Astrocyte (in vitro differentiated cells and primary cell): ENCODE data around the gene PTGIR. TPM values are rescaled to one million over a fixed set of nuclear protein-coding genes. Genes with fewer than 3 reads are reported as not detected.
A peak's percentile ranks its signal among the peaks of the same experiment; 100 is the strongest.

Experiments
- DNase-seq: peaks from one replicate; pipeline ENCODE4 v3.0.0-alpha.2; 2010; ENCODE audit warnings: low read depth
- FAIRE-seq: peaks from 2 replicates; lab custom pipeline; 2011; peaks lifted over from hg19 to GRCh38; lab: Jason Lieb, UNC
- H2AFZ ChIP-seq: 2 replicates; pipeline ENCODE4 v1.6.0; 2012; ENCODE audit warnings: low read depth, low read length, inconsistent platforms
- H3K27ac ChIP-seq: 2 replicates; pipeline ENCODE4 v1.5.1; 2011; ENCODE audit warnings: low read depth, low read length, inconsistent platforms
- H3K27me3 ChIP-seq: 2 replicates; pipeline ENCODE4 v1.6.0; 2011; ENCODE audit warnings: low read length, inconsistent platforms; ENCODE audit not compliant: insufficient read depth
- H3K36me3 ChIP-seq: 2 replicates; pipeline ENCODE4 v1.5.1; 2011; ENCODE audit warnings: low read length, inconsistent platforms; ENCODE audit not compliant: insufficient read depth
- H3K4me1 ChIP-seq: 2 replicates; pipeline ENCODE4 v1.5.1; 2011; ENCODE audit warnings: low read length, inconsistent platforms; ENCODE audit not compliant: insufficient read depth
- H3K4me2 ChIP-seq: 2 replicates; pipeline ENCODE4 v1.6.0; 2012; ENCODE audit warnings: low read length, inconsistent platforms
- H3K4me3 ChIP-seq: 2 replicates; pipeline ENCODE4 v1.5.1; 2011; ENCODE audit warnings: low read depth, mild to moderate bottlenecking, low read length, inconsistent platforms; ENCODE audit not compliant: insufficient read depth
- H3K79me2 ChIP-seq: 2 replicates; pipeline ENCODE4 v1.6.0; 2012; ENCODE audit warnings: mild to moderate bottlenecking, low read length, inconsistent platforms; ENCODE audit not compliant: insufficient read depth
- H3K9ac ChIP-seq: 2 replicates; pipeline ENCODE4 v1.6.0; 2012; ENCODE audit warnings: mild to moderate bottlenecking, low read length, inconsistent platforms
- H3K9me3 ChIP-seq: 2 replicates; pipeline ENCODE4 v1.5.1; 2012; ENCODE audit warnings: low read depth, mild to moderate bottlenecking, low read length, inconsistent platforms; ENCODE audit not compliant: insufficient read depth
- H4K20me1 ChIP-seq: 2 replicates; pipeline ENCODE4 v1.6.0; 2012; ENCODE audit warnings: low read length, inconsistent platforms; ENCODE audit not compliant: insufficient read depth
- H3K27ac Mint-ChIP-seq: one replicate; pipeline ENCODE4 v1.8.0; 2021; ENCODE audit warnings: mild to moderate bottlenecking, mixed read lengths; ENCODE audit not compliant: unreplicated experiment
- H3K27me3 Mint-ChIP-seq: one replicate; pipeline ENCODE4 v1.8.0; 2021; ENCODE audit warnings: low read depth, mixed read lengths; ENCODE audit not compliant: unreplicated experiment
- H3K36me3 Mint-ChIP-seq: one replicate; pipeline ENCODE4 v1.8.0; 2021; ENCODE audit warnings: low read depth, mixed read lengths; ENCODE audit not compliant: unreplicated experiment
- H3K4me1 Mint-ChIP-seq: one replicate; pipeline ENCODE4 v1.8.0; 2021; ENCODE audit warnings: low read depth, mixed read lengths; ENCODE audit not compliant: unreplicated experiment
- H3K4me3 Mint-ChIP-seq: one replicate; pipeline ENCODE4 v1.8.0; 2021; ENCODE audit warnings: mild to moderate bottlenecking, moderate library complexity, mixed read lengths; ENCODE audit not compliant: unreplicated experiment
- H3K9me3 Mint-ChIP-seq: one replicate; pipeline ENCODE4 v1.8.0; 2021; ENCODE audit warnings: mild to moderate bottlenecking, mixed read lengths; ENCODE audit not compliant: unreplicated experiment
- CTCF ChIP-seq: IDR thresholded peaks from 2 replicates; pipeline ENCODE4 v1.5.1; 2011; ENCODE audit warnings: low read depth, mild to moderate bottlenecking, inconsistent platforms, low read length, moderate library complexity; ENCODE audit not compliant: insufficient read depth
- EZH2 ChIP-seq: IDR thresholded peaks from 2 replicates; pipeline ENCODE4 v1.6.1; 2012; ENCODE audit warnings: mild to moderate bottlenecking, low read length, inconsistent platforms; ENCODE audit not compliant: insufficient read depth
- total RNA-seq: library from RNA; stranded (reverse); gene quantifications from 2 replicates; pipeline ENCODE4 v1.2.1, GENCODE V29; 2021

PTGIR gene
- total RNA-seq, 1 donor from 2014 or later = 0.52 TPM

GRCh38 chr19:46613525-46613924, 11.4 kb downstream of the PTGIR start:
- Mint-ChIP-seq H3K9me3 (peaks cover 1% of the 10 kb centered on the region), H3K4me3 (peak overlapping the region; percentile 16), H3K27ac (no peak overlapping the region), H3K36me3 (peaks cover 17% of the 10 kb centered on the region), H3K4me1 (peaks cover 9% of the 10 kb centered on the region), H3K27me3 (peaks cover 4% of the 10 kb centered on the region)
- no peak overlapping the region for H2AFZ ChIP-seq
- peaks cover 8% of the 10 kb centered on the region for H3K4me1 ChIP-seq
- no peak overlapping the region for H3K27ac ChIP-seq
- no peaks in the 10 kb centered on the region for H3K27me3 ChIP-seq
- DNase-seq = no peak
- peaks cover 38% of the 10 kb centered on the region for H4K20me1 ChIP-seq
- peaks cover 9% of the 10 kb centered on the region for H3K36me3 ChIP-seq
- H3K9ac ChIP-seq = no peak overlapping the region
- FAIRE-seq = no peak
- no peaks in the 10 kb centered on the region for H3K79me2 ChIP-seq
- TF ChIP-seq CTCF (no peak), EZH2 (no peak)
- no peak overlapping the region for H3K4me3 ChIP-seq
- H3K9me3 ChIP-seq = no peaks in the 10 kb centered on the region
- no peak overlapping the region for H3K4me2 ChIP-seq

- no peak overlapping the region for H3K4me3 Mint-ChIP-seq
- Histone ChIP-seq H3K9ac (no peak overlapping the region), H3K4me1 (peaks cover 4% of the 10 kb centered on the region), H3K27ac (no peak overlapping the region), H4K20me1 (peaks cover 55% of the 10 kb centered on the region), H3K27me3 (no peaks in the 10 kb centered on the region), H3K36me3 (peaks cover 20% of the 10 kb centered on the region), H2AFZ (no peak overlapping the region), H3K9me3 (no peaks in the 10 kb centered on the region), H3K4me2 (no peak overlapping the region), H3K4me3 (no peak overlapping the region), H3K79me2 (no peaks in the 10 kb centered on the region)
- no peak overlapping the region for H3K27ac Mint-ChIP-seq
- H3K9me3 Mint-ChIP-seq = peaks cover 1% of the 10 kb centered on the region
- no peak for TF ChIP-seq EZH2
- TF ChIP-seq CTCF = no peak
- FAIRE-seq (no peak), DNase-seq (no peak)
- peaks cover 27% of the 10 kb centered on the region for H3K36me3 Mint-ChIP-seq
- H3K27me3 Mint-ChIP-seq = peaks cover 2% of the 10 kb centered on the region
- peaks cover 8% of the 10 kb centered on the region for H3K4me1 Mint-ChIP-seq
Observed at GRCh38 chr19:46611776-46612175, 13.1 kb downstream of the PTGIR start.

- Histone ChIP-seq H3K9ac (no peak overlapping the region), H3K27ac (no peak overlapping the region), H3K36me3 (peaks cover 26% of the 10 kb centered on the region), H4K20me1 (peaks cover 62% of the 10 kb centered on the region), H3K4me3 (no peak overlapping the region), H3K4me1 (no peaks in the 10 kb centered on the region), H2AFZ (no peak overlapping the region), H3K4me2 (no peak overlapping the region), H3K27me3 (no peaks in the 10 kb centered on the region), H3K79me2 (peaks cover 5% of the 10 kb centered on the region), H3K9me3 (no peaks in the 10 kb centered on the region)
- Mint-ChIP-seq H3K27ac (peak overlapping the region; percentile 53), H3K4me1 (peaks cover 7% of the 10 kb centered on the region), H3K36me3 (peaks cover 27% of the 10 kb centered on the region), H3K4me3 (peak overlapping the region; percentile 57), H3K27me3 (no peaks in the 10 kb centered on the region), H3K9me3 (peaks cover 1% of the 10 kb centered on the region)
- peak; percentile 66 for DNase-seq
- peak; percentile 32 for FAIRE-seq
- TF ChIP-seq CTCF (no peak), EZH2 (no peak)
Observed at GRCh38 chr19:46610851-46611770, 13.8 kb downstream of the PTGIR start.
